Measurements from ENCODE around the gene MKLN1.
A peak's percentile ranks its signal among the peaks of the same experiment; 100 is the strongest.

MKLN1 gene

GRCh38 chr7:131355917-131356777, 28.5 kb downstream of the MKLN1 start:
- no peak for ATAC-seq

GRCh38 chr7:131357282-131357880, 29.7 kb downstream of the MKLN1 start:
- no peak for ATAC-seq

- ATAC-seq: no peak
Observed at GRCh38 chr7:131358636-131359035, 31.0 kb downstream of the MKLN1 start.

DNA sequence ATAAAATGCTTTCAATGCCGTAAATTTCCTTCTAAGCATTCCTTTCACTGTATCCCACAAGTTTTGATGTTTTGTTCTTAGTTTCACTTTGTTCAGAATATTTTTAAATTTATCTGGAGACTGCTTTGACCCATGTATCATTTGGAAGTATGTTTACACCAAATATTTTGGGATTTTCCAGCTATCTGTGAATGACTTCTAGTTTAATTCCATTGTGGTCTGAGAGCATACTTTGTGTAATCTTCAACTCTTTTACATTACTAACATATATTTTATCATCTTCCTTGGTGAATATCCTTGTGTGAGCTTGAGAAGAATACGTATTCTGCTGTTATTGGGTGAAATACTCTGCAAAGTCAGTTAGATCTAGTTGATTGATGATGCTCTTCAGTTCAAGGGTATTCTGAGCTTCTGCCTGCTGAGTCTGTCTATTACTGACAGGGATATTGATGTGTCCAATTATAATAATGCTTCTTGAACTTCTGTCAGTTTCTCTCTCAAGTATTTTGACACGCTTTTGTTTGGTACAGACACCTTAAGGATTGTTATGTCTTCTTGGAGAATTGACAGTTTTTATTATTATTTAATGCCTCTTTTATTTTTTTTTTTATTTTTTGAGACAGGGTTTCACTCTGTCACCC, 31.6 kb downstream of the MKLN1 start:
- no peak for ATAC-seq

GRCh38 chr7:131363719-131364118, 36.0 kb downstream of the MKLN1 start:
- ATAC-seq: no peak

DNA sequence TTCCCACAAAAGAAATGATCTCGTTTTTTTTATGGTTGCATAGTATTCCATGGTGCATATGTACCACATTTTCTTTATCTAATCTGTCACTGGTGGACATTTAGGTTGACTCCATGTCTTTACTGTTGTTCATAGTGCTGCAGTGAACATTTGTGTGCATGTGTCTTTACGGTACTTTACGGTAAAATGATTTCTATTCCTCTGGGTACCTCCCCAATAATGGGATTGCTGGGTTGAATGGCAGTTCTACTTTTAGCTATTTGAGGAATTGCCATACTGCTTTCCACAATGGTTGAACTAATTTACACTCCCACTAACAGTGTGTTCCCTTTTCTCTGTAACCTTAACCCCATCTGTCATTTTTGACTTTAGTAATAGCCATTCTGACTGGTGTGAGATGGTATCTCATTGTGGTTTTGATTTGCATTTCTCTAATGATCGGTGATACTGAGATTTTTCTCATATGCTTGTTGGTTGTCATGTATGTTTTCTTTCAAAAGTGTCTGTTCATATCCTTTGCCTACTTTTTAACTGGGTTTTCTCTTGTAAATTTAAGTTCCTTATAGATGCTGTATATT, 37.2 kb downstream of the MKLN1 start:
- ATAC-seq: peak; percentile 67 to 77

- no peak for ATAC-seq
Observed at GRCh38 chr7:131365838-131366237, 38.2 kb downstream of the MKLN1 start.

DNA sequence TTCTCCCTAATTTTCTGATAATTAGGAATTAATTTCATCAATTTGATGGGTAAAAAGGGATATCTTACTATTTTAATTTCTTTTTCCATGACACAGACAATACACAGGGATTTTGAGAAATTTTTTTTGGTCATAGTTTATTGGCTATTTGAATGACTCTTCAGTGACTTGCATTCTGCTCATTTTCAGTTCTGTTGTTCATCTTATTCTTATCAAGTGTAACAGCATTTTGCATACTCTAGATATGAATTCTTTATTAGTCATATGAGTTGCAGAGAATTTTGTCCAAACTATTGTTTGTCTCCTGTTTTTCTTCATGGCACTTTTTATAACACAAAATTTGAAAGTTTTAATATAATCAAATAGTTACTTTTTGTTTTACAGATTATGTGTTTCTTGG, 41.7 kb downstream of the MKLN1 start:
- ATAC-seq: peak; percentile 42 to 46

DNA sequence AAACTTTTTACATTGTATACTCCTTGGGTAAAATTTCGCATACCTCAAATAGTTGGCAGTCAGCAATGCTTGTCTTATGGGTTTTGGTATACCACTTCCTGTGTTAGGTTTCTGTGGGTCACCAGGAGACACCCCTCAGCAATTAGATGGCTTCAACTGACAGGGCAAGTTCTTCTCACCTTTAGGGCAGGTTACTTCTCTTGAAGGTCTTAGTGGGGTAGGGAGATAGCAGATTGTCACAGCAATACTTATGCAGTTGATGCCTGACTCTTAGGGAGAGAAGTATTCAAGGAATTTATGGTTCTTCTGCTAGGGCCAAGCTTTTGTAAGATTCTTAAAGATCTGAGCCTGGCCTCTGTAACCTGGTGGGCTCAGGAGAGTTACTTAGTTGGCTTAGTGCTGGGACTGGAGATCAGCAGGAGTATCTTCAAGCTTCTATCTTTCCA, 42.9 kb downstream of the MKLN1 start:
- ATAC-seq: peak; percentile 55 to 58

- ATAC-seq: no peak
Observed at GRCh38 chr7:131371411-131371810, 43.7 kb downstream of the MKLN1 start.

GRCh38 chr7:131372554-131372953, 44.9 kb downstream of the MKLN1 start:
- ATAC-seq: no peak

GRCh38 chr7:131374821-131375220, 47.1 kb downstream of the MKLN1 start:
- ATAC-seq: no peak

DNA sequence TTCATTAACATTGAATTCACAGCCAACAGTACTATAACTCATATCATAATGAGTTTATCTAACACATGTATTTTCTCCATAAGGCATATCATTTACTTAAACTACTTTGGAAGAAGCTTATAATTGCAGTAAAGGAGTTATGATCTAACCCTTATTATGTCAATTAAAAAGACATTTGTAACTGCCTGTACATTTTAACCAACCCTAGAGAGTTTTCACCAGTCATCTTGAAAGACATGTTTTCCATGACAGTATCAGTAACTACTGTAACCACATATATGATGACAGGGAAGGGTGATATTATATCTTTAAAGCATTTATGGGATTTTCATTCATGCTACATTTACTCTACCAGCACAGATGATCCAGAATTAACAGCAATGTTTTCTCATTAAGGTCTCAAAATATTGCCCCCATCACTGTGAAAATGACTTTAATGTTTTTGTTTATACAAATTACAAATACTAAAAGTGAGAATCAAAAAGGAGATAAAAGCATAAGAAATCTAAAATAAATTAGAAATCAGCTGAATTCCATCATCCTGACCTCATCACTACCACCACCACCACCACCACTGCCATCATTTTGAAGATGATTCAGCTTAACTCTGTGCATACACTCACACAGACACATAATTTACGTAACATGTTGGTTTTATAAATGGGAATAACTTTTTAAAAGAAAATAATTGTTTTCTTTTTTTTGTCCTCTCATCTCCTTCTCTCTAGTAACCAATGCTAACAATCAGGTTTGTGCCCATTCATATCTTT, 53.6 kb downstream of the MKLN1 start:
- peak; percentile 55 to 79 for ATAC-seq

DNA sequence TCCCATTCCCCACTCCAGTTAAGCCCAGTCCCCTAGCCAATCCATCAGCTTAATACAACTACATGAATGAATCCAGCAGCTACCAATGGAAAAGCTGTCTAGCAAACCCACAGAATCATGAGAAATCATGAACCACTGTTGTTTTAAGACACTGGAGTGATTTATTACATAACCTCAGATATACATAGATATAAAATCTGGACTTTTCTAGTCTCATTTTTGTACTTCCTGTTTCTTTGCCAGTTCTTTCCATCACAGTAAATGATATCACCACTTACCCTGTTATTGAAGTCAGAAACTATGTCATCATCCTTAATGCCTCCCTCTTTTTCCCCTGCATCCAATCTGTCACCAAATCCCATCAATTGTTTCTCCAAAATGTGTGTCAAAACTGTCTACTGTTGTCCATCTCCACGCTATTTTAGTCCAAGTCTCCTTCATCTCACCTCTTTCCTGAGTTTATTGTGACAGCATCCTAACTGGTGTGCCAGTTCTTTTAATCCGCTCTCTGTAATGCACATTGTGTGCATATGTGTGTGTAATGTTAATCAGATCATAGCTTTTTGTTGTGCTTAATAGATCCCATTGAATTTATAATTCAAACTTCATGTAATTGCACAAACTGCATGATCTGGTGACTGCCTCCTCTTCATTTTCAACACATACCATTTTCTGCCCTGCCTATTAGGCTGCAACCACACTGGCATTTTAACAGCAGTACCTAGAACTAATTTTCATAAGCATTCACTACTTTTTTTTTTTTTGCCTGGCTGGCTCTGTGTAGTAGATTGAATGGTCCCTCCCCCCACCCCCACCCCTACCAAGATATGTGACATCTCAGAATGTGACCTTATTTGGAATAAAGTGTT, 56.0 kb downstream of the MKLN1 start:
- peak in 1 of 2 donors; percentile 53 for ATAC-seq

GRCh38 chr7:131384286-131384635, 56.6 kb downstream of the MKLN1 start:
- no peak for ATAC-seq

DNA sequence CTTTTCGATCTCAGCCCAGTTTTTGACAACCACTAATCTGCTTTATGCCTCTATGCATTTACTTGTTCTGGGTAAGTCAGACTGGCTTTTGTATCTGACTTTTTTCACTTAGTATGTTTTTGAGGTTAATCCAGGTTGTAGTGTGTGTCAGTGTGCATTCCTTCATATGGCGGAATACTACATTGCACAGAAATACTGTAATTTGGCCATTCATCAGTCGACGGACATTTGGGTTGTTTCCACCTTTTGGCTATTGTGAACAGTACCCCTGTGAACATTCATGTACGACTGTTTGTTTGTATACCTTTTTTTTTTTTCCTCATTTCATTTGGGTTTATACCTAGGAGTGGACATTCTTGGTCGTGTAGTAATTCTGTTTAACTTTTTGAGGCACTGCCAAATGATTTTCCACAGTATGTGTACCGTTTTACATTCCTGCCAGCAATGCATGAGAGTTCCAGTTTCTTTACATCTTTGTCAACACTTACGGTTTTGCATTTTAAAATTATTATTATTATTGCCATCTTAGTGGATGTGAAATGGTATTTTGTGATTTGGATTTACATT, 57.4 kb downstream of the MKLN1 start:
- ATAC-seq: no peak

DNA sequence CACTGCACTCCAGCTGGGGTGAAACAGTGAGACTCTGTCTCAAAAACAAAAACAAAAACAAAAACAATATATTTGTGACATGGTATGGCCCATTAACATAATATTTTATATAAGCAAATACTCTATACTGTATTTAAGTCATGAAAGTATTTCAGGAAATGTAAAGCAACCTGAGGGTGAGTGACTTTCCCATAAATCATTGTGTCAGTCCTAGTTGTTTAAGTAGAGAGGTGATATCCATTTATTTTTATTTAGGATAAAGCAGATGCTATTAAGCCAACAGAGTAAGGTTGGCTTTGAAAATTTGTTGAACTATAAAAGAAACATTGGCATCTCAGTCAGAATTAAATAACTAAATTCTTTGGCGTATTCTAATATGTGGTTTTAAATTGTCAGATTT, 60.5 kb downstream of the MKLN1 start:
- ATAC-seq: no peak

GRCh38 chr7:131390275-131390674, 62.6 kb downstream of the MKLN1 start:
- ATAC-seq: no peak

DNA sequence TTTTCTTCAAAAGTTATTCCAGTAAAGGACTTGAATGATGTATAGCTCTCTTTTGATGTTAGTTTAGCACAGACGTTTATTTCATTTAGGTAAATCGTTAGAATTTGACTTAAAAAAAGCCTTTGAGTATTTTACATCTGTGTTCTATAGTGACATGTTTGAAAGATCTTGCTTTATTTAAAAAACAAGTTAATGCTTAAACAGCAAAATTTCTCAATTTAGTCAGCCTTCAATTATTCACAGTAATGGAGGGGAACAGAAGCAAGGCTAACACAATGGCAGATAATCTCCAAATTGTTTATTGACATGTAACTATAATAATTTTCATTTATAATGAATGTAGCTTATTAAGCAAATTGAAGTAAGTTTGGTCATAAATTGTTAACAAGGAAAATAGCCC, 63.5 kb downstream of the MKLN1 start:
- ATAC-seq: no peak

GRCh38 chr7:131400681-131401176, 73.1 kb downstream of the MKLN1 start:
- ATAC-seq: no peak

DNA sequence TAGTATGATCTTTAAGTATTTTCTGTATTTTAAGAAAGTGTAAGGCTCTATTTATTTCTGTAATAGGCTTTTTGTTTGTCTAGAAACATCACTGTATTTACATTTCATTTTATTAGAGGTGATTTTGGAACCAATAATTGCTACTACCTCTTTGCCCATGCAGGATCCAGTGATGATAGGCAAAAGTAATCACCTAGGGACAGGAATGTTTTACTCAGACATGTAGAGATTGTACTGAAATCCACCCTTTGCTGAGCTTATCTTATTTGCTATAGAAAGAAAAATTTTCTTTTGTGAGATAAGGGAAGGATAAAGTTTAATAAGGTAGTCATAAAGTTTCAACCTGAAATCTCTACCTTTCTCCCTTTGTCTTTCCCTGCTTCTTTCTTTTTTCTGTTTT, 73.5 kb downstream of the MKLN1 start:
- no peak for ATAC-seq

Data from activated CD4-positive, CD25-positive, alpha-beta regulatory T cell treated with anti-CD3 and anti-CD28 coated beads, Interleukin-2, amount 50 U/mL, for 24 hours (primary cell).